SK-N-SH treated with all-trans-retinoic acid at 6 μM for 48 hours (cell line): ENCODE measurements around the gene NEDD1.
A peak's percentile ranks its signal among the peaks of the same experiment; 100 is the strongest.

Experiments
- ATAC-seq: fragments of 200-7000 bp; cut with Tn5 transposase; 3 replicates; pipeline ENCODE4 v1.9.1; 2020; ENCODE audit warnings: mild to moderate bottlenecking, moderate library complexity
- ARNTL ChIP-seq: fragments of 450-650 bp; formaldehyde crosslinking; IDR thresholded peaks from 2 replicates; pipeline ENCODE4 v1.5.0; 2020; ENCODE audit warnings: low read depth, mild to moderate bottlenecking, moderate library complexity, borderline replicate concordance
- BACH2 ChIP-seq: fragments of 250-450 bp; sonication (Bioruptor Pico); IDR thresholded peaks from 2 replicates; pipeline ENCODE4 v1.9.0; 2021; ENCODE audit warnings: mild to moderate bottlenecking, borderline replicate concordance
- CSDC2 ChIP-seq: fragments of 250-450 bp; sonication (Bioruptor Pico); IDR thresholded peaks from 2 replicates; pipeline ENCODE4 v1.5.0; 2020; ENCODE audit warnings: mild to moderate bottlenecking, moderate library complexity
- ESRRG ChIP-seq: fragments of 250-450 bp; sonication (Bioruptor Pico); IDR thresholded peaks from 2 replicates; pipeline ENCODE4 v1.6.1; 2021; ENCODE audit warnings: mild to moderate bottlenecking
- GLIS3 ChIP-seq: fragments of 250-450 bp; sonication (Bioruptor Pico); IDR thresholded peaks from 2 replicates; pipeline ENCODE4 v1.5.0; 2020; ENCODE audit warnings: mild to moderate bottlenecking, moderate library complexity
- ISL1 ChIP-seq: fragments of 250-450 bp; sonication (Bioruptor Pico); IDR thresholded peaks from 2 replicates; pipeline ENCODE4 v2.1.2; 2022; ENCODE audit warnings: mild to moderate bottlenecking, moderate library complexity
- OSR1 ChIP-seq: fragments of 250-450 bp; sonication (Bioruptor Pico); IDR thresholded peaks from 2 replicates; pipeline ENCODE4 v1.8.0; 2022; ENCODE audit warnings: moderate library complexity, mild to moderate bottlenecking, inconsistent platforms
- PPARA ChIP-seq: fragments of 250-450 bp; sonication (Bioruptor Pico); IDR thresholded peaks from 2 replicates; pipeline ENCODE4 v1.5.0; 2020; ENCODE audit warnings: mild to moderate bottlenecking, borderline replicate concordance
- SNAI2 ChIP-seq: fragments of 250-450 bp; sonication (Bioruptor Pico); IDR thresholded peaks from 2 replicates; pipeline ENCODE4 v1.5.0; 2020; ENCODE audit warnings: mild to moderate bottlenecking, moderate library complexity
- TCF4 ChIP-seq: fragments of 250-450 bp; sonication (Bioruptor Pico); IDR thresholded peaks from 2 replicates; pipeline ENCODE4 v1.8.0; 2021; ENCODE audit warnings: mild to moderate bottlenecking, moderate library complexity, borderline replicate concordance
- TSHZ2 ChIP-seq: fragments of 250-450 bp; sonication (Bioruptor Pico); IDR thresholded peaks from 2 replicates; pipeline ENCODE4 v1.5.0; 2020; ENCODE audit warnings: mild to moderate bottlenecking, moderate library complexity
- ZC3H10 ChIP-seq: fragments of 250-450 bp; sonication (Bioruptor Pico); IDR thresholded peaks from 2 replicates; pipeline ENCODE4 v1.5.1; 2021; ENCODE audit warnings: mild to moderate bottlenecking, moderate library complexity
- ZFP3 ChIP-seq: fragments of 250-450 bp; sonication (Bioruptor Pico); IDR thresholded peaks from 2 replicates; pipeline ENCODE4 v1.5.0; 2020; ENCODE audit warnings: mild to moderate bottlenecking, moderate library complexity
- ZFP30 ChIP-seq: fragments of 450-650 bp; formaldehyde crosslinking; IDR thresholded peaks from 2 replicates; pipeline ENCODE4 v1.5.0; 2022; ENCODE audit warnings: mild to moderate bottlenecking, moderate library complexity
- ZNF565 ChIP-seq: fragments of 450-650 bp; formaldehyde crosslinking; conservative IDR thresholded peaks from 2 replicates; pipeline ENCODE4 v1.5.0; 2020; ENCODE audit warnings: low read depth, mild to moderate bottlenecking, moderate library complexity
- ZNF70 ChIP-seq: fragments of 450-650 bp; formaldehyde crosslinking; IDR thresholded peaks from 2 replicates; pipeline ENCODE4 v1.5.0; 2020; ENCODE audit warnings: mild to moderate bottlenecking, moderate library complexity
- ZNF8 ChIP-seq: fragments of 450-650 bp; formaldehyde crosslinking; IDR thresholded peaks from 2 replicates; pipeline ENCODE4 v1.5.0; 2020; ENCODE audit warnings: mild to moderate bottlenecking, moderate library complexity
- TF ChIP-seq, protein P1 (sequence below): fragments of 250-450 bp; sonication (Bioruptor Pico); IDR thresholded peaks from 2 replicates; pipeline ENCODE4 v1.5.1; 2020; ENCODE audit warnings: low read depth, mild to moderate bottlenecking, moderate library complexity
- TF ChIP-seq, protein P2 (sequence below): fragments of 250-450 bp; sonication (Bioruptor Pico); IDR thresholded peaks from 2 replicates; pipeline ENCODE4 v1.8.0; 2020; ENCODE audit warnings: mild to moderate bottlenecking, moderate library complexity, borderline replicate concordance

Gene NEDD1

GRCh38 chr12:96979532-96979931 lies 72.5 kb downstream of the NEDD1 start:
- ATAC-seq: no peak
- TF ChIP-seq ESRRG (CRISPR knock-in tag) (no peak), ZNF565 (CRISPR knock-in tag) (no peak), SNAI2 (no peak), ZC3H10 (CRISPR knock-in tag) (no peak), TCF4 (CRISPR knock-in tag) (no peak), OSR1 (CRISPR knock-in tag) (no peak), ISL1 (CRISPR knock-in tag) (no peak)

- TF ChIP-seq TCF4 (CRISPR knock-in tag): no peak
- TF ChIP-seq ZNF70 (CRISPR knock-in tag): no peak
- TF ChIP-seq, protein P1, sequence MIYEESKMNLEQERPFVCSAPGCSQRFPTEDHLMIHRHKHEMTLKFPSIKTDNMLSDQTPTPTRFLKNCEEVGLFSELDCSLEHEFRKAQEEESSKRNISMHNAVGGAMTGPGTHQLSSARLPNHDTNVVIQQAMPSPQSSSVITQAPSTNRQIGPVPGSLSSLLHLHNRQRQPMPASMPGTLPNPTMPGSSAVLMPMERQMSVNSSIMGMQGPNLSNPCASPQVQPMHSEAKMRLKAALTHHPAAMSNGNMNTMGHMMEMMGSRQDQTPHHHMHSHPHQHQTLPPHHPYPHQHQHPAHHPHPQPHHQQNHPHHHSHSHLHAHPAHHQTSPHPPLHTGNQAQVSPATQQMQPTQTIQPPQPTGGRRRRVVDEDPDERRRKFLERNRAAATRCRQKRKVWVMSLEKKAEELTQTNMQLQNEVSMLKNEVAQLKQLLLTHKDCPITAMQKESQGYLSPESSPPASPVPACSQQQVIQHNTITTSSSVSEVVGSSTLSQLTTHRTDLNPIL (CRISPR knock-in tag): no peak
- no peak for TF ChIP-seq ZFP3 (CRISPR knock-in tag)
- no peak for TF ChIP-seq ZFP30
- TF ChIP-seq CSDC2 (CRISPR knock-in tag): no peak
- TF ChIP-seq, all 23 proteins: peak for 0
Observed at GRCh38 chr12:96980991-96981414, 73.9 kb downstream of the NEDD1 start.

GRCh38 chr12:96981911-96982310 lies 74.9 kb downstream of the NEDD1 start:
- no peak for ATAC-seq
- TF ChIP-seq ZNF8 (no peak), BACH2 (no peak), ARNTL (CRISPR knock-in tag) (no peak), ISL1 (CRISPR knock-in tag) (no peak), ZNF70 (CRISPR knock-in tag) (no peak), ZFP30 (no peak)
- TF ChIP-seq, protein P2, sequence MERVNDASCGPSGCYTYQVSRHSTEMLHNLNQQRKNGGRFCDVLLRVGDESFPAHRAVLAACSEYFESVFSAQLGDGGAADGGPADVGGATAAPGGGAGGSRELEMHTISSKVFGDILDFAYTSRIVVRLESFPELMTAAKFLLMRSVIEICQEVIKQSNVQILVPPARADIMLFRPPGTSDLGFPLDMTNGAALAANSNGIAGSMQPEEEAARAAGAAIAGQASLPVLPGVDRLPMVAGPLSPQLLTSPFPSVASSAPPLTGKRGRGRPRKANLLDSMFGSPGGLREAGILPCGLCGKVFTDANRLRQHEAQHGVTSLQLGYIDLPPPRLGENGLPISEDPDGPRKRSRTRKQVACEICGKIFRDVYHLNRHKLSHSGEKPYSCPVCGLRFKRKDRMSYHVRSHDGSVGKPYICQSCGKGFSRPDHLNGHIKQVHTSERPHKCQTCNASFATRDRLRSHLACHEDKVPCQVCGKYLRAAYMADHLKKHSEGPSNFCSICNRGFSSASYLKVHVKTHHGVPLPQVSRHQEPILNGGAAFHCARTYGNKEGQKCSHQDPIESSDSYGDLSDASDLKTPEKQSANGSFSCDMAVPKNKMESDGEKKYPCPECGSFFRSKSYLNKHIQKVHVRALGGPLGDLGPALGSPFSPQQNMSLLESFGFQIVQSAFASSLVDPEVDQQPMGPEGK (CRISPR knock-in tag): no peak

More at GRCh38 chr12:96980991-96981414, 73.9 kb downstream of the NEDD1 start:
- peak; percentile 68 for ATAC-seq

- ATAC-seq: no peak
Observed at GRCh38 chr12:96982671-96983070, 75.6 kb downstream of the NEDD1 start.

More at GRCh38 chr12:96982671-96983070, 75.6 kb downstream of the NEDD1 start:
- TF ChIP-seq ARNTL (CRISPR knock-in tag) (no peak), GLIS3 (no peak), PPARA (no peak), TSHZ2 (no peak)
